K562 (cell line): Measurements from ENCODE around the gene TSEN54. TPM values are rescaled to one million over a fixed set of nuclear protein-coding genes. Genes with fewer than 3 reads are reported as not detected.
A peak's percentile ranks its signal among the peaks of the same experiment; 100 is the strongest.

ENCODE experiments used
- ATF1 ChIP-seq, 2 experiments: fragments of 450-650 bp in 1 of 2; IDR thresholded peaks; 2 replicates each; pipeline ENCODE4 v1.6.1; 2016; ENCODE audit warnings: missing compliant biosample characterization in 1 of 2, missing genetic modification characterization in 1 of 2
- CREB1 ChIP-seq, 2 experiments: sonication (generic) in 1 of 2; formaldehyde crosslinking in 1 of 2; IDR thresholded peaks; 2 replicates each; pipeline versions ENCODE4 v1.6.1 to v1.8.0; 2012 to 2022; ENCODE audit warnings: inconsistent platforms in 1 of 2, mild to moderate bottlenecking in 1 of 2, missing genetic modification reagents in 1 of 2, moderate library complexity in 1 of 2
- HCFC1 ChIP-seq: IDR thresholded peaks from 2 replicates; pipeline ENCODE4 v1.6.1; 2012; ENCODE audit warnings: low read depth, low read length, improper control_type of control experiment
- KAT7 ChIP-seq: sonication (generic); formaldehyde crosslinking; IDR thresholded peaks from 2 replicates; pipeline ENCODE4 v1.8.0; 2022; ENCODE audit warnings: missing genetic modification reagents, mild to moderate bottlenecking, borderline replicate concordance
- MEF2A ChIP-seq: IDR thresholded peaks from 2 replicates; pipeline ENCODE4 v1.6.1; 2011; ENCODE audit warnings: low read depth, mild to moderate bottlenecking, low read length, moderate library complexity; ENCODE audit not compliant: control insufficient read depth
- MTA3 ChIP-seq: fragments of 450-650 bp; formaldehyde crosslinking; IDR thresholded peaks from 2 replicates; pipeline ENCODE4 v1.6.1; 2017; ENCODE audit warnings: mild to moderate bottlenecking, borderline replicate concordance
- NFRKB ChIP-seq: fragments of 450-650 bp; IDR thresholded peaks from 2 replicates; pipeline ENCODE4 v1.6.1; 2016; ENCODE audit warnings: low read depth
- NFXL1 ChIP-seq: fragments of 450-650 bp; formaldehyde crosslinking; IDR thresholded peaks from 2 replicates; pipeline ENCODE4 v1.4.0; 2021; ENCODE audit warnings: mild to moderate bottlenecking
- NR3C1 ChIP-seq: sonication (generic); formaldehyde crosslinking; IDR thresholded peaks from 2 replicates; pipeline ENCODE4 v1.8.1; 2022; ENCODE audit warnings: missing genetic modification reagents
- NR4A1 ChIP-seq, 2 experiments: fragments of 250-450 bp in 1 of 2; fragments of 450-650 bp in 1 of 2; sonication (Bioruptor Pico) in 1 of 2; IDR thresholded peaks; 2 replicates each; pipeline versions ENCODE4 v1.4.0 to v1.6.1; 2016 to 2020; ENCODE audit warnings: mild to moderate bottlenecking in 2 of 2, missing compliant biosample characterization in 1 of 2, missing genetic modification characterization in 1 of 2, moderate library complexity in 1 of 2
- PRPF4 ChIP-seq: fragments of 200-400 bp; formaldehyde crosslinking; IDR thresholded peaks from one replicate; pipeline ENCODE4 v1.6.1; 2017; ENCODE audit warnings: low read length, low read depth, mild to moderate bottlenecking; ENCODE audit not compliant: insufficient read depth, poor library complexity, severe bottlenecking
- SMAD4 ChIP-seq: fragments of 250-450 bp; sonication (Bioruptor Pico); conservative IDR thresholded peaks from 2 replicates; pipeline ENCODE4 v1.8.0; 2021; ENCODE audit warnings: inconsistent platforms, mild to moderate bottlenecking, moderate library complexity
- ZEB2 ChIP-seq: fragments of 450-650 bp; IDR thresholded peaks from 2 replicates; pipeline ENCODE4 v1.6.1; 2016
- ZFP30 ChIP-seq: fragments of 250-450 bp; sonication (Bioruptor Pico); IDR thresholded peaks from 2 replicates; pipeline ENCODE4 v1.8.0; 2022; ENCODE audit warnings: moderate library complexity, mild to moderate bottlenecking, inconsistent platforms, borderline replicate concordance
- ZNF124 ChIP-seq: sonication (generic); formaldehyde crosslinking; IDR thresholded peaks from 2 replicates; pipeline ENCODE4 v1.8.1; 2022; ENCODE audit warnings: missing genetic modification reagents
- ZNF316 ChIP-seq: fragments of 450-650 bp; IDR thresholded peaks from 2 replicates; pipeline ENCODE4 v1.6.1; 2016
- ZNF583 ChIP-seq: fragments of 250-450 bp; sonication (Bioruptor Pico); IDR thresholded peaks from 2 replicates; pipeline ENCODE4 v1.4.0; 2020
- polyA plus RNA-seq, 8 experiments: library from polyadenylated mRNA; depleted of rRNA in 4 of 8; stranded (reverse) in 5 of 8; unstranded in 3 of 8; fragments of >200 nt; fragmentation: Nextera tagmentation in 2 of 8; fragmentation: Illumina TruSeq in 1 of 8; extraction: Ambion mirVana in 2 of 8; extraction: Trizol in 1 of 8; gene quantifications; 2 replicates each; pipeline versions ENCODE4 v1.2.1 to v1.2.3, GENCODE V29; 2011 to 2014; ENCODE audit warnings: inconsistent platforms in 1 of 8, missing spikeins in 1 of 8
- total RNA-seq, 7 experiments: library from RNA; depleted of rRNA in 6 of 7; stranded (reverse); fragments of >200 nt in 6 of 7; fragmentation: Illumina TruSeq in 2 of 7; extraction: Trizol in 2 of 7; gene quantifications; 2 replicates each; pipeline versions ENCODE4 v1.2.1 to v1.2.3, GENCODE V29; 2011 to 2021; ENCODE audit warnings: low replicate concordance in 1 of 7
- TF ChIP-seq, protein P1 (sequence below): fragments of 250-450 bp; sonication (Bioruptor Pico); IDR thresholded peaks from 2 replicates; pipeline ENCODE4 v1.9.0; 2021; ENCODE audit warnings: mild to moderate bottlenecking, inconsistent platforms
- TF ChIP-seq, protein P2 (sequence below), 2 experiments: fragments of 200-800 bp in 1 of 2; sonication (Bioruptor generic) in 1 of 2; sonication (generic) in 1 of 2; formaldehyde crosslinking in 1 of 2; IDR thresholded peaks in 1 of 2; conservative IDR thresholded peaks in 1 of 2; 2 replicates each; pipeline versions ENCODE4 v1.5.0 to v1.6.1; 2016 to 2020; ENCODE audit warnings: missing compliant biosample characterization in 1 of 2, missing genetic modification characterization in 1 of 2, missing genetic modification reagents in 1 of 2
- TF ChIP-seq, protein P3 (sequence below), 2 experiments: IDR thresholded peaks; 2 replicates each; pipeline ENCODE4 v1.6.1; 2011; ENCODE audit warnings: borderline replicate concordance in 1 of 2, control low read depth in 1 of 2, low read depth in 1 of 2, low read length in 1 of 2, mild to moderate bottlenecking in 1 of 2, mixed read lengths in 1 of 2, moderate library complexity in 1 of 2; ENCODE audit not compliant: insufficient read depth in 1 of 2, insufficient read length in 1 of 2, poor library complexity in 1 of 2, severe bottlenecking in 1 of 2; ENCODE audit errors: extremely low read depth in 1 of 2

Gene TSEN54
- total and polyA plus RNA-seq, 9 of the 15 experiments (the other 6 are each of a cell fraction or from before 2014, with no cell fraction given): 5.9 to 64.3 (median 48.9) TPM

DNA sequence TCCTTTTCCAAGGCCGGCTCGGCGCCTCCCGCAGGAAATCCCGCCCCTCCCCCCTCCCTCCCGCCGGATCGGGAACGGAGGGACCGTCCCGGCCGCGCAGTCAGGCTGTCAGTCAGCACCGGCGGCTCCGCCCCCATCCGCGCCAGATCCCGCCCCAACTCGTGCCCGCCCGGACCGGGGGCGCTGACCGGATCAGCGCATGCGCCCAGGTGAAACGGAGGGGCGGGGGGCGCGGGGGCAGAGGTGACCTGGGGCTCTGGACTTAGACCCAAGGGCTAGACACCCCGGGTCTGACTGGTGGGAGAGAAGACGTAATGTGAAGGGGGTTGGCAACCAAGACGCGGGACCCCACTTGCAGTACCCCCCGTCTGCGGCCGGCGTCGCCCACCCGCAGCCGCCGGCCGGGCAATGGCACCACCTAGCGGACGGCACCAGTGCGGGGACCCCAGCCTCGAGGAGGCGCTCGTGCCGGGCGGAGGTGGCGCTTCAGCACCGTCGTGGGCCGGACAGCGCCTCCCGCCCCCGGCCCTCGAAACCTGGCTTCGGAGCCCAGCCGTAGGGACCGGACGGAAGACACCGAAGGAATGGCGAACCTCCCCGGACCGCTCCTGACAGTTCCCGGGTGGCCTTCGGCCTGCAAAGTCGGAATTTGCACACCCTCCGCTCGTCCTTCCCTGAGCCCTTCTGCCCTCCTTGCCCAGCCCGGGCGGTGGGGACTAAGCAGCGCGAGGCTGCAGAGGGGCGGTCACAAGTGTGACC is 653 bp upstream of the TSEN54 start, which contains the start of gene CASKIN2 (continued):
- TF ChIP-seq MTA3 (peak; percentile 89), NR3C1 (CRISPR knock-in tag) (peak; percentile 98), ZNF124 (CRISPR knock-in tag) (peak; percentile 89; the same call in 1 of the 2 replicates), ATF1 (CRISPR knock-in tag; IDR thresholded peaks at IDR 0.05) (peak; percentile 41; the same call in 1 of the 2 replicates), ATF1 (tag; IDR thresholded peaks at IDR 0.05) (peak; percentile 73), NFRKB (no peak), SMAD4 (CRISPR knock-in tag) (peak; percentile 80), MEF2A (no peak), ZNF583 (CRISPR knock-in tag) (0 out of 2 replicates have a peak, but pooled peaks have one; percentile 70), NFXL1 (CRISPR knock-in tag) (0 out of 2 replicates have a peak, but pooled peaks have one; percentile 33), ZNF316 (no peak), ZEB2 (peak; percentile 87), HCFC1 (peak; percentile 52), KAT7 (peak; percentile 98; the same call in 1 of the 2 replicates), NR4A1 (CRISPR knock-in tag; IDR thresholded peaks at IDR 0.05) (0 out of 2 replicates have a peak, but pooled peaks have one; percentile 60), NR4A1 (tag; IDR thresholded peaks at IDR 0.05) (peak; percentile 58; the same call in 1 of the 2 replicates), CREB1 (IDR thresholded peaks at IDR 0.05) (peak; percentile 53; the same call in 1 of the 2 replicates), CREB1 (CRISPR knock-in tag; IDR thresholded peaks at IDR 0.05) (peak; percentile 83), ZFP30 (no peak), PRPF4 (peak; percentile 50)
- TF ChIP-seq, protein P1, sequence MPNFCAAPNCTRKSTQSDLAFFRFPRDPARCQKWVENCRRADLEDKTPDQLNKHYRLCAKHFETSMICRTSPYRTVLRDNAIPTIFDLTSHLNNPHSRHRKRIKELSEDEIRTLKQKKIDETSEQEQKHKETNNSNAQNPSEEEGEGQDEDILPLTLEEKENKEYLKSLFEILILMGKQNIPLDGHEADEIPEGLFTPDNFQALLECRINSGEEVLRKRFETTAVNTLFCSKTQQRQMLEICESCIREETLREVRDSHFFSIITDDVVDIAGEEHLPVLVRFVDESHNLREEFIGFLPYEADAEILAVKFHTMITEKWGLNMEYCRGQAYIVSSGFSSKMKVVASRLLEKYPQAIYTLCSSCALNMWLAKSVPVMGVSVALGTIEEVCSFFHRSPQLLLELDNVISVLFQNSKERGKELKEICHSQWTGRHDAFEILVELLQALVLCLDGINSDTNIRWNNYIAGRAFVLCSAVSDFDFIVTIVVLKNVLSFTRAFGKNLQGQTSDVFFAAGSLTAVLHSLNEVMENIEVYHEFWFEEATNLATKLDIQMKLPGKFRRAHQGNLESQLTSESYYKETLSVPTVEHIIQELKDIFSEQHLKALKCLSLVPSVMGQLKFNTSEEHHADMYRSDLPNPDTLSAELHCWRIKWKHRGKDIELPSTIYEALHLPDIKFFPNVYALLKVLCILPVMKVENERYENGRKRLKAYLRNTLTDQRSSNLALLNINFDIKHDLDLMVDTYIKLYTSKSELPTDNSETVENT (CRISPR knock-in tag): peak; percentile 83
- TF ChIP-seq, protein P2, sequence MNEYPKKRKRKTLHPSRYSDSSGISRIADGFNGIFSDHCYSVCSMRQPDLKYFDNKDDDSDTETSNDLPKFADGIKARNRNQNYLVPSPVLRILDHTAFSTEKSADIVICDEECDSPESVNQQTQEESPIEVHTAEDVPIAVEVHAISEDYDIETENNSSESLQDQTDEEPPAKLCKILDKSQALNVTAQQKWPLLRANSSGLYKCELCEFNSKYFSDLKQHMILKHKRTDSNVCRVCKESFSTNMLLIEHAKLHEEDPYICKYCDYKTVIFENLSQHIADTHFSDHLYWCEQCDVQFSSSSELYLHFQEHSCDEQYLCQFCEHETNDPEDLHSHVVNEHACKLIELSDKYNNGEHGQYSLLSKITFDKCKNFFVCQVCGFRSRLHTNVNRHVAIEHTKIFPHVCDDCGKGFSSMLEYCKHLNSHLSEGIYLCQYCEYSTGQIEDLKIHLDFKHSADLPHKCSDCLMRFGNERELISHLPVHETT (CRISPR knock-in tag; conservative IDR thresholded peaks at IDR 0.05 in 1 of 2, IDR thresholded peaks at IDR 0.05 in 1 of 2): peak in 1 of 2 experiments; percentile 56; a peak in 2 of 4 replicates
- TF ChIP-seq, protein P3, sequence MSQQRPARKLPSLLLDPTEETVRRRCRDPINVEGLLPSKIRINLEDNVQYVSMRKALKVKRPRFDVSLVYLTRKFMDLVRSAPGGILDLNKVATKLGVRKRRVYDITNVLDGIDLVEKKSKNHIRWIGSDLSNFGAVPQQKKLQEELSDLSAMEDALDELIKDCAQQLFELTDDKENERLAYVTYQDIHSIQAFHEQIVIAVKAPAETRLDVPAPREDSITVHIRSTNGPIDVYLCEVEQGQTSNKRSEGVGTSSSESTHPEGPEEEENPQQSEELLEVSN (IDR thresholded peaks at IDR 0.05; ENCODE audit: borderline replicate concordance in 1 of 2, extremely low read depth in 1 of 2, insufficient read depth in 1 of 2, insufficient read length in 1 of 2, low read depth in 1 of 2, low read length in 1 of 2, poor library complexity in 1 of 2, severe bottlenecking in 1 of 2): peak; percentile 77 to 82
